Liver (tissue), 9 donors: ENCODE results near the gene C19orf47. TPM values are rescaled to one million over a fixed set of nuclear protein-coding genes. Genes with fewer than 3 reads are reported as not detected.

ENCODE experiments used
- DNase-seq: peaks from one replicate; pipeline ENCODE4 v3.0.0-alpha.2; 2017; ENCODE audit warnings: low spot score
- H3K27ac ChIP-seq, 2 donors: one replicate each; pipeline ENCODE4 v1.7.0; 2013; ENCODE audit warnings: inconsistent platforms in 2 of 2, low read length in 2 of 2, control low read depth in 1 of 2, low read depth in 1 of 2, mild to moderate bottlenecking in 1 of 2
- H3K27me3 ChIP-seq, 4 donors: one replicate each; pipeline versions ENCODE4 v1.6.1 to v1.7.0; 2013; ENCODE audit warnings: low read length in 3 of 4, inconsistent platforms in 1 of 4, mild to moderate bottlenecking in 1 of 4, moderate library complexity in 1 of 4; ENCODE audit not compliant: control insufficient read depth in 4 of 4, insufficient read depth in 4 of 4
- H3K36me3 ChIP-seq, 4 donors: one replicate each; pipeline versions ENCODE4 v1.6.1 to v1.7.0; 2013; ENCODE audit warnings: low read length in 3 of 4, mild to moderate bottlenecking in 3 of 4, low read depth in 1 of 4, moderate library complexity in 1 of 4; ENCODE audit not compliant: control insufficient read depth in 4 of 4, insufficient read depth in 3 of 4
- H3K4me1 ChIP-seq, 4 donors: one replicate each; pipeline versions ENCODE4 v1.6.1 to v1.7.0; 2013; ENCODE audit warnings: low read length in 3 of 4, mild to moderate bottlenecking in 3 of 4, moderate library complexity in 1 of 4; ENCODE audit not compliant: control insufficient read depth in 4 of 4, insufficient read depth in 4 of 4
- H3K4me3 ChIP-seq, 3 donors: one replicate each; pipeline versions ENCODE4 v1.6.1 to v1.7.0; 2013; ENCODE audit warnings: low read length in 3 of 3, control low read depth in 1 of 3, low read depth in 1 of 3, mild to moderate bottlenecking in 1 of 3
- H3K9ac ChIP-seq, 2 donors: one replicate each; pipeline ENCODE4 v1.7.0; 2013; ENCODE audit warnings: low read length in 2 of 2, mild to moderate bottlenecking in 2 of 2, moderate library complexity in 2 of 2, control low read depth in 1 of 2, low read depth in 1 of 2
- H3K9me3 ChIP-seq, 4 donors: one replicate each; pipeline versions ENCODE4 v1.6.1 to v1.7.0; 2013; ENCODE audit warnings: low read length in 3 of 4; ENCODE audit not compliant: control insufficient read depth in 4 of 4
- CTCF ChIP-seq: fragments of 150-350 bp; IDR thresholded peaks from 2 replicates; pipeline ENCODE4 v1.5.1; 2017; ENCODE audit warnings: improper control_type of control experiment, low read depth, low read length; ENCODE audit not compliant: missing input control
- EGR1 ChIP-seq, 2 donors: IDR thresholded peaks; 2 replicates each; pipeline ENCODE4 v1.6.1; 2016 to 2018; ENCODE audit warnings: antibody characterized with exemption in 2 of 2, low read depth in 2 of 2
- FOXA2 ChIP-seq: IDR thresholded peaks from 2 replicates; pipeline ENCODE4 v1.6.1; 2016; ENCODE audit warnings: antibody characterized with exemption
- GABPA ChIP-seq, 2 donors: IDR thresholded peaks in 1 of 2; conservative IDR thresholded peaks in 1 of 2; 2 replicates each; pipeline ENCODE4 v1.6.1; 2016; ENCODE audit warnings: antibody characterized with exemption in 2 of 2, mild to moderate bottlenecking in 1 of 2, moderate library complexity in 1 of 2
- JUND ChIP-seq, 2 donors: IDR thresholded peaks; 2 replicates each; pipeline ENCODE4 v1.6.1; 2016; ENCODE audit warnings: antibody characterized with exemption in 2 of 2
- NR2F2 ChIP-seq: IDR thresholded peaks from 2 replicates; pipeline ENCODE4 v1.6.1; 2016; ENCODE audit warnings: antibody characterized with exemption
- RAD21 ChIP-seq, 2 donors: IDR thresholded peaks; 2 replicates each; pipeline ENCODE4 v1.6.1; 2016; ENCODE audit warnings: antibody characterized with exemption in 2 of 2, mild to moderate bottlenecking in 2 of 2
- RXRA ChIP-seq, 2 donors: IDR thresholded peaks; 2 replicates each; pipeline ENCODE4 v1.6.1; 2017 to 2018; ENCODE audit warnings: antibody characterized with exemption in 2 of 2, mild to moderate bottlenecking in 1 of 2
- SP1 ChIP-seq: IDR thresholded peaks from 2 replicates; pipeline ENCODE4 v1.6.1; 2018; ENCODE audit warnings: antibody characterized with exemption, mild to moderate bottlenecking
- TAF1 ChIP-seq: conservative IDR thresholded peaks from 2 replicates; pipeline ENCODE4 v1.6.1; 2016; ENCODE audit warnings: antibody characterized with exemption, mild to moderate bottlenecking
- YY1 ChIP-seq: IDR thresholded peaks from 2 replicates; pipeline ENCODE4 v1.6.1; 2016; ENCODE audit warnings: antibody characterized with exemption, mild to moderate bottlenecking
- ZBTB33 ChIP-seq: IDR thresholded peaks from 2 replicates; pipeline ENCODE4 v1.6.1; 2016; ENCODE audit warnings: antibody characterized with exemption
- WGBS: extraction: QIAGEN DNeasy Blood & Tissue Kit; methylation state at CpG from one replicate; pipeline ENCODE4 v1.1.7; 2013; 5-methylcytosine and 5-hydroxymethylcytosine counted together
- polyA plus RNA-seq, 2 donors: library from polyadenylated mRNA; stranded (reverse) in 1 of 2; unstranded in 1 of 2; fragments of 200-250 nt in 1 of 2; fragments of >200 nt in 1 of 2; fragmentation: Nextera tagmentation in 1 of 2; extraction: Ambion mirVana in 1 of 2; gene quantifications; one replicate each; pipeline versions ENCODE4 v1.2.1 to v1.2.3, GENCODE V29; 2013 to 2015
- total RNA-seq, 2 donors: library from RNA; depleted of rRNA; stranded (reverse); fragments of >200 nt; gene quantifications; one replicate each; pipeline ENCODE4 v1.2.3, GENCODE V29; 2014
- TF ChIP-seq, protein P1 (sequence below): IDR thresholded peaks from 2 replicates; pipeline ENCODE4 v1.6.1; 2016; ENCODE audit warnings: antibody characterized with exemption
- TF ChIP-seq, protein P2 (sequence below): IDR thresholded peaks from 2 replicates; pipeline ENCODE4 v1.6.1; 2016; ENCODE audit warnings: antibody characterized with exemption
- TF ChIP-seq, protein P3 (sequence below): IDR thresholded peaks from 2 replicates; pipeline ENCODE4 v1.6.1; 2016; ENCODE audit warnings: antibody characterized with exemption, mild to moderate bottlenecking
- donor health status: healthy.
- donor health status: healthy.
- donor health status: healthy.
- donor health status: healthy.
- donor health status: healthy.

Gene C19orf47
- total and polyA plus RNA-seq, 4 donors, result 3.9 to 6.0 (median 5.0) TPM

DNA sequence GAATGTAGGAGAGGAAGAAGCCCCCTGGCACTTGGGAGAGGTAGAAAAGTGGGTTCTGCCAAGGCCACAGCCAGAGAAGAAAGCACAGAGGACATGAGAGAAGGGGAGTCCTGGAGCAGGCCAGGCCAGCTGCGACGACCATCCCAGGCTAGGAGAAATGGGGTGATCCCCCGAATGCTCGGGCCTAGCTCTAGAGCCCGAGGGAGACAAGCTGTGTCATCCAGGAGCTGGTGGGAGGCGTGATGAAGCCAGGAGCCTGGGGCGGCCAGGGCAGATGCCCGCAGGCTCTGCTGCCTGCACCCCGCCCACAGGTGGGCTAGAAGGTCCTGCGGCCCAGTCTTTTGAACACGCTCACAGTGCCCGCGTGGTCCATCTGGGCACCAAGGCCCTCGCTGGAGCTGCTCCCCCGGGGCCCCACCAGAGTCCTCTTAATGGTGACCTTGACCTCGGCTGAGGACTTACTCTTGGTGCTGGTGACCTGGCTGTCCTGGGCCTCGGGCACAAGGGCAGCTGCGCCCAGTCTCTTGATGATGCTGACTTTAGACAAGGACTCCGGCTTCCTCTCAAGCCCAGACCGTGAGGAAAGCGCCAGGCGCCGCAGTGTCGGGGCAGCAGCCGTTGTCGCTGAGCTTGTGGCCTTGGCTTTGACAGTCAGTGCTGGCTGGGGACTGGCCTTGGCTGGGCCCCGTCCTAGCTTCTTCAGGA is 26.5 kb downstream of the C19orf47 start:
- no peak overlapping the region for H3K27ac ChIP-seq
- no peak for DNase-seq
- TF ChIP-seq EGR1 (IDR thresholded peaks at IDR 0.05; ENCODE audit: low read depth in 2 of 2), result no peak
- H3K4me3 ChIP-seq, result no peak overlapping the region
- no peak overlapping the region for H3K9ac ChIP-seq
- H3K9me3 ChIP-seq, result no peaks in the 10 kb centered on the region
- peaks cover 11 to 53% (median 27%) of the 10 kb centered on the region in 4 donors for H3K36me3 ChIP-seq
- H3K27me3 ChIP-seq, result no peaks in the 10 kb centered on the region
- no peaks in the 10 kb centered on the region for H3K4me1 ChIP-seq
- 97% methylated on average over 27 of the region's 27 CpGs for WGBS

DNA sequence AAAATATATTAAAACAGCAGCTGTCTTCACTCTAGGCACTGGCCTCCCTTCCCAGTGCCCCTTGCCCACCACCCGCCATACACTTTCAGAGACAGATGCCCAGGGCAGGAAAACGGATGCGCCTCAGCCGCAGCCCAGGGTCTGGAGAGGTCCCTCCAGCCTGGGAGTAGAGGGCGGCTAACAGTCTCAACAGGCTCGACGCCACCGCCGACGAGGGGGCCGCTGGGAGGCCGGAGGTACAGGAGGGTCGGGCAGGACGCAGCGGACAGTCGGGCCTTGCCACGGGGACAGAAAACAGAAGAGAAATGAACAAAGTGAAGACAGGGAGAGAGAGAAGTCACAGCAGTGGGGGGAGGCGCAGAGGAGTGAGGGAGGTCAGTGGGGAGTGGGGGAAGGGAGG is 27.1 kb downstream of the C19orf47 start:
- H3K9ac ChIP-seq, result no peak overlapping the region
- H3K27ac ChIP-seq, result no peak overlapping the region
- WGBS, result 98% methylated on average over 18 of the region's 18 CpGs
- H3K36me3 ChIP-seq, result peaks cover 11 to 46% (median 26%) of the 10 kb centered on the region in 4 donors
- H3K4me3 ChIP-seq, result no peak overlapping the region
- DNase-seq, result no peak
- H3K27me3 ChIP-seq, result no peaks in the 10 kb centered on the region
- TF ChIP-seq RXRA (IDR thresholded peaks at IDR 0.05) (no peak), RAD21 (IDR thresholded peaks at IDR 0.05) (no peak), GABPA (IDR thresholded peaks at IDR 0.05 in 1 of 2, conservative IDR thresholded peaks at IDR 0.05 in 1 of 2) (no peak)
- TF ChIP-seq, protein P1, sequence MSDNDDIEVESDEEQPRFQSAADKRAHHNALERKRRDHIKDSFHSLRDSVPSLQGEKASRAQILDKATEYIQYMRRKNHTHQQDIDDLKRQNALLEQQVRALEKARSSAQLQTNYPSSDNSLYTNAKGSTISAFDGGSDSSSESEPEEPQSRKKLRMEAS, result no peak
- H3K9me3 ChIP-seq, result no peaks in the 10 kb centered on the region
- H3K4me1 ChIP-seq, result no peaks in the 10 kb centered on the region

DNA sequence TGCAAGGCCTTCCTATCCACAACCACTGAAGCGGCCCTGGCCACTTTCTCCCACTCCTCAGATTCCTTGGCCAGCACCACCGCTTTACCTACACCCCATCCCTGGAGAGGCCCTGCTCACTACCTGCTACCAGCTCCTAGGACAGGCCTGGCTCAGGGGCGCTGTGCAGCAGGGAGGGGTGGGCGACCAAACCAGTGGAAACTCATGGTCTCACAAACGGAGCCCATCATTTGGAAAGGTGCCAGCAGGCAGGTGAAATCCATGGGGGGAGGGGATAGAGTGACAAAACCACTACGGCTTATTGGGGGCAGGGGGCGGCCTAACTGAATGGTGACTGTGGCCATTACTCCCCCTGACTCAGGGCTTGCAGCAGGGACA is 27.6 kb downstream of the C19orf47 start:
- H3K27me3 ChIP-seq, result no peaks in the 10 kb centered on the region
- H3K9me3 ChIP-seq, result no peaks in the 10 kb centered on the region
- H3K36me3 ChIP-seq, result peaks cover 6 to 41% (median 22%) of the 10 kb centered on the region in 4 donors
- no peak overlapping the region for H3K4me3 ChIP-seq
- TF ChIP-seq, protein P2, sequence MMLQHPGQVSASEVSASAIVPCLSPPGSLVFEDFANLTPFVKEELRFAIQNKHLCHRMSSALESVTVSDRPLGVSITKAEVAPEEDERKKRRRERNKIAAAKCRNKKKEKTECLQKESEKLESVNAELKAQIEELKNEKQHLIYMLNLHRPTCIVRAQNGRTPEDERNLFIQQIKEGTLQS, result no peak
- TF ChIP-seq YY1, result no peak
- no peak for TF ChIP-seq JUND (IDR thresholded peaks at IDR 0.05)
- no peak overlapping the region for H3K9ac ChIP-seq
- no peak for DNase-seq
- H3K27ac ChIP-seq, result no peak overlapping the region
- WGBS, result 89% methylated on average over 7 of the region's 7 CpGs
- H3K4me1 ChIP-seq, result no peaks in the 10 kb centered on the region

GRCh38 chr19:40317338-40317737 is 30.9 kb downstream of the C19orf47 start:
- Histone ChIP-seq H3K9ac (no peak overlapping the region), H3K27me3 (no peaks in the 10 kb centered on the region), H3K9me3 (no peaks in the 10 kb centered on the region), H3K36me3 (peaks cover 3 to 18% (median 5%) of the 10 kb centered on the region in 4 donors), H3K4me1 (no peaks in the 10 kb centered on the region), H3K27ac (no peak overlapping the region), H3K4me3 (no peak overlapping the region)
- WGBS, result 92% methylated on average over 7 of the region's 7 CpGs
- DNase-seq, result no peak
- TF ChIP-seq FOXA2, result no peak
- no peak for TF ChIP-seq RXRA (IDR thresholded peaks at IDR 0.05)
- TF ChIP-seq, protein P1, result no peak
- TF ChIP-seq, protein P3, sequence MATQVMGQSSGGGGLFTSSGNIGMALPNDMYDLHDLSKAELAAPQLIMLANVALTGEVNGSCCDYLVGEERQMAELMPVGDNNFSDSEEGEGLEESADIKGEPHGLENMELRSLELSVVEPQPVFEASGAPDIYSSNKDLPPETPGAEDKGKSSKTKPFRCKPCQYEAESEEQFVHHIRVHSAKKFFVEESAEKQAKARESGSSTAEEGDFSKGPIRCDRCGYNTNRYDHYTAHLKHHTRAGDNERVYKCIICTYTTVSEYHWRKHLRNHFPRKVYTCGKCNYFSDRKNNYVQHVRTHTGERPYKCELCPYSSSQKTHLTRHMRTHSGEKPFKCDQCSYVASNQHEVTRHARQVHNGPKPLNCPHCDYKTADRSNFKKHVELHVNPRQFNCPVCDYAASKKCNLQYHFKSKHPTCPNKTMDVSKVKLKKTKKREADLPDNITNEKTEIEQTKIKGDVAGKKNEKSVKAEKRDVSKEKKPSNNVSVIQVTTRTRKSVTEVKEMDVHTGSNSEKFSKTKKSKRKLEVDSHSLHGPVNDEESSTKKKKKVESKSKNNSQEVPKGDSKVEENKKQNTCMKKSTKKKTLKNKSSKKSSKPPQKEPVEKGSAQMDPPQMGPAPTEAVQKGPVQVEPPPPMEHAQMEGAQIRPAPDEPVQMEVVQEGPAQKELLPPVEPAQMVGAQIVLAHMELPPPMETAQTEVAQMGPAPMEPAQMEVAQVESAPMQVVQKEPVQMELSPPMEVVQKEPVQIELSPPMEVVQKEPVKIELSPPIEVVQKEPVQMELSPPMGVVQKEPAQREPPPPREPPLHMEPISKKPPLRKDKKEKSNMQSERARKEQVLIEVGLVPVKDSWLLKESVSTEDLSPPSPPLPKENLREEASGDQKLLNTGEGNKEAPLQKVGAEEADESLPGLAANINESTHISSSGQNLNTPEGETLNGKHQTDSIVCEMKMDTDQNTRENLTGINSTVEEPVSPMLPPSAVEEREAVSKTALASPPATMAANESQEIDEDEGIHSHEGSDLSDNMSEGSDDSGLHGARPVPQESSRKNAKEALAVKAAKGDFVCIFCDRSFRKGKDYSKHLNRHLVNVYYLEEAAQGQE, result no peak
- no peak for TF ChIP-seq NR2F2
- no peak for TF ChIP-seq CTCF
- TF ChIP-seq RAD21 (IDR thresholded peaks at IDR 0.05), result no peak
- TF ChIP-seq SP1, result no peak
- TF ChIP-seq GABPA (IDR thresholded peaks at IDR 0.05 in 1 of 2, conservative IDR thresholded peaks at IDR 0.05 in 1 of 2), result no peak
- no peak for TF ChIP-seq TAF1
- TF ChIP-seq ZBTB33, result no peak
